Omental fat pad (tissue), 4 donors: ENCODE data around the gene PCDHB13. TPM values are rescaled to one million over a fixed set of nuclear protein-coding genes. Genes with fewer than 3 reads are reported as not detected.
"Not testable (repeated sequence)": the region's sequence is repeated elsewhere in the genome, so short reads cannot be mapped to it uniquely, and the experiment has no call there.

Experiments used
- ATAC-seq: fragments of 150-250 bp; one replicate; pipeline ENCODE4 v1.9.1; 2016; ENCODE audit warnings: mild to moderate bottlenecking, moderate library complexity; ENCODE audit not compliant: low FRiP score
- DNase-seq: peaks from one replicate; pipeline ENCODE4 v3.0.0-alpha.2; 2019; ENCODE audit warnings: low spot score
- total RNA-seq, 4 donors: library from RNA; depleted of rRNA; stranded (reverse); fragments of >200 nt; gene quantifications; one replicate each; pipeline ENCODE4 v1.1.0, GENCODE V29; 2016
- TF ChIP-seq, protein P1 (sequence below), 3 donors: fragments of 450-650 bp; IDR thresholded peaks; one replicate each; pipeline ENCODE4 v1.5.1; 2016 to 2017; ENCODE audit warnings: antibody characterized with exemption in 3 of 3, mild to moderate bottlenecking in 3 of 3, moderate library complexity in 2 of 3

PCDHB13 gene
- total RNA-seq, 4 donors from 2014 or later = 1.8 to 7.7 (median 3.0) TPM

DNA sequence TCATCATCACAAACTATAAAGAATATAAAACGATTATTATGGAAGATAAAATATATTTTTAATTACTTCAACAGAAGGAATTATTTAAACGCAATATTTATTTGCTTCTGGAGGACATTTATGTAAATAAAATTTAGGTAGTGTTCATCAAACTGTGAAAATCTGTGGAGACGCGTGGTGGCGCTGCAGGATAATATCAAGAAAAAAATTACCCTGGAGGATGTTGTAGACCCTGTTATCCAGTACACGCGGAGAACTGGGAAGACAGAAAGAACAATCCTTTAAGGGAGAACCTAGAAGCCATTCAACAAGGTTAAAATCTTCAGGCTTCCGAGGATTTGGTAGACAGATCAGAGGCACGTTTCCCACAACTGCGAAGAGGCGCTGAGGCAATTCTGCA, 5.2 kb upstream of the PCDHB13 start, which contains the start of gene PCDHB12:
PCDHB12 (plus strand) TSS at position 242 of the 400 bp plus-strand sequence. CDS start 189 bp downstream, outside the sequence.
- no peak for DNase-seq
- ATAC-seq = no peak
- TF ChIP-seq, protein P1, sequence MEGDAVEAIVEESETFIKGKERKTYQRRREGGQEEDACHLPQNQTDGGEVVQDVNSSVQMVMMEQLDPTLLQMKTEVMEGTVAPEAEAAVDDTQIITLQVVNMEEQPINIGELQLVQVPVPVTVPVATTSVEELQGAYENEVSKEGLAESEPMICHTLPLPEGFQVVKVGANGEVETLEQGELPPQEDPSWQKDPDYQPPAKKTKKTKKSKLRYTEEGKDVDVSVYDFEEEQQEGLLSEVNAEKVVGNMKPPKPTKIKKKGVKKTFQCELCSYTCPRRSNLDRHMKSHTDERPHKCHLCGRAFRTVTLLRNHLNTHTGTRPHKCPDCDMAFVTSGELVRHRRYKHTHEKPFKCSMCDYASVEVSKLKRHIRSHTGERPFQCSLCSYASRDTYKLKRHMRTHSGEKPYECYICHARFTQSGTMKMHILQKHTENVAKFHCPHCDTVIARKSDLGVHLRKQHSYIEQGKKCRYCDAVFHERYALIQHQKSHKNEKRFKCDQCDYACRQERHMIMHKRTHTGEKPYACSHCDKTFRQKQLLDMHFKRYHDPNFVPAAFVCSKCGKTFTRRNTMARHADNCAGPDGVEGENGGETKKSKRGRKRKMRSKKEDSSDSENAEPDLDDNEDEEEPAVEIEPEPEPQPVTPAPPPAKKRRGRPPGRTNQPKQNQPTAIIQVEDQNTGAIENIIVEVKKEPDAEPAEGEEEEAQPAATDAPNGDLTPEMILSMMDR (IDR thresholded peaks at IDR 0.05) = no peak

DNA sequence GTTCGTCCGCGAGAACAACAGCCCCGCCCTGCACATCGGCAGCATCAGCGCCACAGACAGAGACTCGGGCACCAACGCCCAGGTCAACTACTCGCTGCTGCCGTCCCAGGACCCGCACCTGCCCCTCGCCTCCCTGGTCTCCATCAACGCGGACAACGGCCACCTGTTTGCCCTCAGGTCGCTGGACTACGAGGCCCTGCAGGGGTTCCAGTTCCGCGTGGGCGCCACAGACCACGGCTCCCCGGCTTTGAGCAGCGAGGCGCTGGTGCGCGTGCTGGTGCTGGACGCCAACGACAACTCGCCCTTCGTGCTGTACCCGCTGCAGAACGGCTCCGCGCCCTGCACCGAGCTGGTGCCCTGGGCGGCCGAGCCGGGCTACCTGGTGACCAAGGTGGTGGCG, 3.4 kb upstream of the PCDHB13 start:
- not testable (repeated sequence) for DNase-seq

GRCh38 chr5:141210849-141211248, 2.9 kb upstream of the PCDHB13 start:
- ATAC-seq, DNase-seq: not testable (repeated sequence)

More for the DNA sequence above, 3.4 kb upstream of the PCDHB13 start:
- not testable (repeated sequence) for ATAC-seq

GRCh38 chr5:141214583-141214982, 864 bp downstream of the PCDHB13 start:
- DNase-seq, ATAC-seq: not testable (repeated sequence)

GRCh38 chr5:141215504-141215903, 1.8 kb downstream of the PCDHB13 start:
- not testable (repeated sequence) for DNase-seq, ATAC-seq

DNA sequence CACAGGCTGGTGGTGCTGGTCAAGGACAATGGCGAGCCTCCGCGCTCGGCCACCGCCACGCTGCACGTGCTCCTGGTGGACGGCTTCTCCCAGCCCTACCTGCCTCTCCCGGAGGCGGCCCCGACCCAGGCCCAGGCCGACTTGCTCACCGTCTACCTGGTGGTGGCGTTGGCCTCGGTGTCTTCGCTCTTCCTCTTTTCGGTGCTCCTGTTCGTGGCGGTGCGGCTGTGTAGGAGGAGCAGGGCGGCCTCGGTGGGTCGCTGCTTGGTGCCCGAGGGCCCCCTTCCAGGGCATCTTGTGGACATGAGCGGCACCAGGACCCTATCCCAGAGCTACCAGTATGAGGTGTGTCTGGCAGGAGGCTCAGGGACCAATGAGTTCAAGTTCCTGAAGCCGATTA, 2.3 kb downstream of the PCDHB13 start:
- not testable (repeated sequence) for DNase-seq, ATAC-seq

- no peak for DNase-seq
- TF ChIP-seq, protein P1 (IDR thresholded peaks at IDR 0.05) = no peak
- no peak for ATAC-seq
Observed at GRCh38 chr5:141223112-141223783, 9.5 kb downstream of the PCDHB13 start, which contains the start of gene PCDHB14. TSS of gene PCDHB14 (plus strand) at chr5:141223343. CDS start at chr5:141223506, 163 bp downstream.

DNA sequence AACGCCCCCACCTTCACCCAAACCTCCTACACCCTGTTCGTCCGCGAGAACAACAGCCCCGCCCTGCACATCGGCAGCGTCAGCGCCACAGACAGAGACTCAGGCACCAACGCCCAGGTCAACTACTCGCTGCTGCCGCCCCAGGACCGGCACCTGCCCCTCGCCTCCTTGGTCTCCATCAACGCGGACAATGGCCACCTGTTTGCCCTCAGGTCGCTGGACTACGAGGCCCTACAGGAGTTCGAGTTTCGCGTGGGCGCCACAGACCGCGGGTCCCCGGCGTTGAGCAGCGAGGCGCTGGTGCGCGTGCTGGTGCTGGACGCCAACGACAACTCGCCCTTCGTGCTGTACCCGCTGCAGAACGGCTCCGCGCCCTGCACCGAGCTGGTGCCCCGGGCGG, 11.1 kb downstream of the PCDHB13 start:
- not testable (repeated sequence) for DNase-seq

DNA sequence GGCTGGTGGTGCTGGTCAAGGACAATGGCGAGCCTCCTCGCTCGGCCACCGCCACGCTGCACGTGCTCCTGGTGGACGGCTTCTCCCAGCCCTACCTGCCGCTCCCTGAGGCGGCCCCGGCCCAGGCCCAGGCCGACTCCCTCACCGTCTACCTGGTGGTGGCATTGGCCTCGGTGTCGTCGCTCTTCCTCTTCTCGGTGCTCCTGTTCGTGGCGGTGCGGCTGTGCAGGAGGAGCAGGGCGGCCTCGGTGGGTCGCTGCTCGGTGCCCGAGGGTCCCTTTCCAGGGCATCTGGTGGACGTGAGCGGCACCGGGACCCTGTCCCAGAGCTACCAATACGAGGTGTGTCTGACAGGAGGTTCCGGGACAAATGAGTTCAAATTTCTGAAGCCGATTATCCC, 11.7 kb downstream of the PCDHB13 start:
- not testable (repeated sequence) for ATAC-seq, DNase-seq

More for the DNA sequence above, 11.1 kb downstream of the PCDHB13 start:
- ATAC-seq = not testable (repeated sequence)

- TF ChIP-seq, protein P1 (IDR thresholded peaks at IDR 0.05) = no peak
- ATAC-seq (no peak), DNase-seq (no peak)
Observed at GRCh38 chr5:141234109-141234667, 20.5 kb downstream of the PCDHB13 start.

DNA sequence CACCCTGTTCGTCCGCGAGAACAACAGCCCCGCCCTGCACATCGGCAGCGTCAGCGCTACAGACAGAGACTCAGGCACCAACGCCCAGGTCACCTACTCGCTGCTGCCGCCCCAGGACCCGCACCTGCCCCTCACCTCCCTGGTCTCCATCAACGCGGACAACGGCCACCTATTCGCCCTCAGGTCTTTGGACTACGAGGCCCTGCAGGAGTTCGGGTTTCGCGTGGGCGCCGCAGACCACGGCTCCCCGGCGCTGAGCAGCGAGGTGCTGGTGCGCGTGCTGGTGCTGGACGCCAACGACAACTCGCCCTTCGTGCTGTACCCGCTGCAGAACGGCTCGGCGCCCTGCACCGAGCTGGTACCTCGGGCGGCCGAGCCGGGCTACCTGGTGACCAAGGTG, 22.2 kb downstream of the PCDHB13 start:
- not testable (repeated sequence) for ATAC-seq, DNase-seq
